ENCODE results near the gene ART4.

ART4 gene

DNA sequence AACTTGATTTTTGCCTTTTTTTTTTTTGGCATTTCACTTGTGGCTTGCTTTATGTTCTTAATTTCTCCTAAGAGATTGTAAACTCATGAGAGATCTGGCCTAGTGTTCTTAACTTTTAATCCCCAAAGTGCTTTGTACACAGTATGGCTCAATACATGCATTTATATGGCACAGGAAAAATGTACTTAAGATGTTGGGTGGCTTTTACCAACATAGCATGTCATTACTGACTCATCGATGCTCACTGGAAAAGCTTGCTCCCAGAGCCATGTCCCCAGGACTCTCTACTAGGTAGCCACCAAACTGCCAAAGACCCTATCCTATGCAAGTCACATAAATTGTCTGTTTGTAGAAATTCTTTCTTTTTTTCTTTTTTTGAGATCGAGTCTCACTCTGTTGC is 16.3 kb downstream of the ART4 start:
- Histone ChIP-seq H3K27me3 (ENCODE audit: insufficient read depth, poor library complexity, severe bottlenecking) (no peaks in the 10 kb centered on the region), H3K4me3 (replicated peaks; ENCODE audit: insufficient read depth, low read length) (no peak overlapping the region), H3K27ac (replicated peaks) (no peak overlapping the region)
- TF ChIP-seq POLR2AphosphoS5 (IDR thresholded peaks at IDR 0.05; ENCODE audit: low read depth) (no peak), SPI1 (IDR thresholded peaks at IDR 0.05; ENCODE audit: borderline replicate concordance, low read depth) (no peak), REST (IDR thresholded peaks at IDR 0.05; ENCODE audit: insufficient replicate concordance, low read depth) (no peak), GABPA (IDR thresholded peaks at IDR 0.05; ENCODE audit: low read depth) (no peak)
- TF ChIP-seq, protein P1, sequence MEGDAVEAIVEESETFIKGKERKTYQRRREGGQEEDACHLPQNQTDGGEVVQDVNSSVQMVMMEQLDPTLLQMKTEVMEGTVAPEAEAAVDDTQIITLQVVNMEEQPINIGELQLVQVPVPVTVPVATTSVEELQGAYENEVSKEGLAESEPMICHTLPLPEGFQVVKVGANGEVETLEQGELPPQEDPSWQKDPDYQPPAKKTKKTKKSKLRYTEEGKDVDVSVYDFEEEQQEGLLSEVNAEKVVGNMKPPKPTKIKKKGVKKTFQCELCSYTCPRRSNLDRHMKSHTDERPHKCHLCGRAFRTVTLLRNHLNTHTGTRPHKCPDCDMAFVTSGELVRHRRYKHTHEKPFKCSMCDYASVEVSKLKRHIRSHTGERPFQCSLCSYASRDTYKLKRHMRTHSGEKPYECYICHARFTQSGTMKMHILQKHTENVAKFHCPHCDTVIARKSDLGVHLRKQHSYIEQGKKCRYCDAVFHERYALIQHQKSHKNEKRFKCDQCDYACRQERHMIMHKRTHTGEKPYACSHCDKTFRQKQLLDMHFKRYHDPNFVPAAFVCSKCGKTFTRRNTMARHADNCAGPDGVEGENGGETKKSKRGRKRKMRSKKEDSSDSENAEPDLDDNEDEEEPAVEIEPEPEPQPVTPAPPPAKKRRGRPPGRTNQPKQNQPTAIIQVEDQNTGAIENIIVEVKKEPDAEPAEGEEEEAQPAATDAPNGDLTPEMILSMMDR (IDR thresholded peaks at IDR 0.05; ENCODE audit: insufficient read depth, low read length) = no peak
- no peak for DNase-seq (ENCODE audit: low read depth in 1 of 2, low spot score in 1 of 2)

- DNase-seq (ENCODE audit: low read depth in 1 of 2, low spot score in 1 of 2) = no peak
- TF ChIP-seq GABPA (IDR thresholded peaks at IDR 0.05; ENCODE audit: low read depth) = no peak
- no peak for TF ChIP-seq POLR2AphosphoS5 (IDR thresholded peaks at IDR 0.05; ENCODE audit: low read depth)
- TF ChIP-seq, protein P1 (IDR thresholded peaks at IDR 0.05; ENCODE audit: insufficient read depth, low read length) = no peak
- TF ChIP-seq SPI1 (IDR thresholded peaks at IDR 0.05; ENCODE audit: borderline replicate concordance, low read depth) = no peak
- TF ChIP-seq REST (IDR thresholded peaks at IDR 0.05; ENCODE audit: insufficient replicate concordance, low read depth) = no peak
- H3K4me3 ChIP-seq (replicated peaks; ENCODE audit: insufficient read depth, low read length) = no peak overlapping the region
These were observed 16.8 kb downstream of the ART4 start for GRCh38 chr12:14826491-14826890.

GRCh38 chr12:14825256-14825655 is 18.1 kb downstream of the ART4 start:
- no peaks in the 10 kb centered on the region for H3K27me3 ChIP-seq (ENCODE audit: insufficient read depth, poor library complexity, severe bottlenecking)
- TF ChIP-seq GABPA (IDR thresholded peaks at IDR 0.05; ENCODE audit: low read depth) (no peak), POLR2AphosphoS5 (IDR thresholded peaks at IDR 0.05; ENCODE audit: low read depth) (no peak), REST (IDR thresholded peaks at IDR 0.05; ENCODE audit: insufficient replicate concordance, low read depth) (no peak), SPI1 (IDR thresholded peaks at IDR 0.05; ENCODE audit: borderline replicate concordance, low read depth) (no peak)
- TF ChIP-seq, protein P1 (IDR thresholded peaks at IDR 0.05; ENCODE audit: insufficient read depth, low read length) = no peak
- no peak for DNase-seq (ENCODE audit: low read depth in 1 of 2, low spot score in 1 of 2)
- no peak overlapping the region for H3K27ac ChIP-seq (replicated peaks)
- H3K4me3 ChIP-seq (replicated peaks; ENCODE audit: insufficient read depth, low read length) = no peak overlapping the region

More at GRCh38 chr12:14826491-14826890, 16.8 kb downstream of the ART4 start:
- H3K27me3 ChIP-seq (ENCODE audit: insufficient read depth, poor library complexity, severe bottlenecking) = no peaks in the 10 kb centered on the region
- H3K27ac ChIP-seq (replicated peaks) = no peak overlapping the region
